GM18505 (cell line): Measurements from ENCODE around the gene CTBP2.
"Not testable (repeated sequence)": the region's sequence is repeated elsewhere in the genome, so short reads cannot be mapped to it uniquely, and the experiment has no call there.

Source experiments
- ATAC-seq: cut with Tn5 transposase; IDR thresholded peaks from one replicate; pipeline ENCODE4 v1.9.1; 2021; ENCODE audit not compliant: unreplicated experiment
- POLR2A ChIP-seq: IDR thresholded peaks from 4 replicates; pipeline ENCODE4 v1.6.1; 2011; ENCODE audit warnings: borderline replicate concordance; ENCODE audit not compliant: insufficient read depth, insufficient read length; ENCODE audit errors: extremely low read depth

CTBP2 gene

GRCh38 chr10:125172694-125173093 lies 12.3 kb upstream of the CTBP2 start:
- TF ChIP-seq POLR2A, result no peak
- ATAC-seq, result no peak

GRCh38 chr10:125171402-125172306 lies 11.3 kb upstream of the CTBP2 start:
- no peak for TF ChIP-seq POLR2A
- ATAC-seq, result no peak

GRCh38 chr10:125169915-125170314 lies 9.6 kb upstream of the CTBP2 start:
- no peak for ATAC-seq
- TF ChIP-seq POLR2A, result no peak

- TF ChIP-seq POLR2A, result no peak
- ATAC-seq, result no peak
Observed at GRCh38 chr10:125169279-125169678, 8.9 kb upstream of the CTBP2 start.

- no peak for TF ChIP-seq POLR2A
- no peak for ATAC-seq
Observed at GRCh38 chr10:125166658-125167057, 6.3 kb upstream of the CTBP2 start.

- no peak for ATAC-seq
- TF ChIP-seq POLR2A, result no peak
Observed at GRCh38 chr10:125165584-125166573, 5.5 kb upstream of the CTBP2 start.

GRCh38 chr10:125164421-125164820 lies 4.1 kb upstream of the CTBP2 start:
- ATAC-seq, result no peak
- no peak for TF ChIP-seq POLR2A

- ATAC-seq, result no peak
- TF ChIP-seq POLR2A, result no peak
Observed at GRCh38 chr10:125163803-125164202, 3.4 kb upstream of the CTBP2 start.

- ATAC-seq, result not testable (repeated sequence)
Observed at GRCh38 chr10:125163312-125163711, 2.9 kb upstream of the CTBP2 start.

- no peak for TF ChIP-seq POLR2A
- ATAC-seq, result no peak
Observed at GRCh38 chr10:125162120-125162931, 2.0 kb upstream of the CTBP2 start.

GRCh38 chr10:125161707-125162119 lies 1.4 kb upstream of the CTBP2 start:
- no peak for TF ChIP-seq POLR2A
- no peak for ATAC-seq

- ATAC-seq, result peak; percentile 48
Observed at GRCh38 chr10:125160856-125161706, 718 bp upstream of the CTBP2 start.

GRCh38 chr10:125159486-125159931 lies 854 bp downstream of the CTBP2 start:
- TF ChIP-seq POLR2A, result no peak

More at GRCh38 chr10:125160856-125161706, 718 bp upstream of the CTBP2 start:
- no peak for TF ChIP-seq POLR2A

More at GRCh38 chr10:125159486-125159931, 854 bp downstream of the CTBP2 start:
- no peak for ATAC-seq
